ENCODE data around the gene SPIRE2. TPM values are rescaled to one million over a fixed set of nuclear protein-coding genes. Genes with fewer than 3 reads are reported as not detected.
"Not testable (repeated sequence)": the region's sequence is repeated elsewhere in the genome, so short reads cannot be mapped to it uniquely, and the experiment has no call there.

SPIRE2 gene
- total RNA-seq, 1 donor from 2014 or later: 0.20 TPM

GRCh38 chr16:89836484-89836883, 8.2 kb downstream of the SPIRE2 start:
- DNase-seq (ENCODE audit: low read depth, low spot score): not testable (repeated sequence)

DNA sequence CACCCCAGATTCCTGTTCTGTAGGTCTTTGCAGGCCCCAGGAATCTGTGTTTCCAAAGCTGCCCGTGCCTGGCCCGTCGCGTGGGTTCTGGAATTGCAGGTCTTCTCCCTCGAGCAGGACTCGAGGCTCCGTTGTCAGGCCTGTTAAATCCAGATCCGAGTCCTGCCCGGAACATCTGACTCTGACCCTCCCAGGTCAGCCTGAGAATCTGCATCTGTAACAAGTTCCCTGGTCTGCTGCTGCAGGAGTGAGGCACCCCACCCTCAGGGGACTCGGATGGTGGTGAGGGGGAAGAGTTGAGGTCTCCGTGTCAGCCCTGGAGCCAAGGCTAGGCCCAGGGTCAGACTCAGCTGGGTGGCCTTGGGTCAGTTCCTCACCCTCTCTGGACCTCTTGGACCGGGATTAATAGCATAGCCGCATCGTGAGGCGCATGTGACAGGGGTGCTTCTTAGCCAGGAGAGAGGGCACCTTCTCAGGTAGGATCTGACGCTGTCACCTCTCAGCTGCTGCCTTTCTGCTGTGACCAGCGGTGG, 8.8 kb downstream of the SPIRE2 start:
- DNase-seq (ENCODE audit: low read depth, low spot score): no peak

GRCh38 chr16:89841275-89841674, 13.0 kb downstream of the SPIRE2 start:
- DNase-seq (ENCODE audit: low read depth, low spot score): no peak

DNA sequence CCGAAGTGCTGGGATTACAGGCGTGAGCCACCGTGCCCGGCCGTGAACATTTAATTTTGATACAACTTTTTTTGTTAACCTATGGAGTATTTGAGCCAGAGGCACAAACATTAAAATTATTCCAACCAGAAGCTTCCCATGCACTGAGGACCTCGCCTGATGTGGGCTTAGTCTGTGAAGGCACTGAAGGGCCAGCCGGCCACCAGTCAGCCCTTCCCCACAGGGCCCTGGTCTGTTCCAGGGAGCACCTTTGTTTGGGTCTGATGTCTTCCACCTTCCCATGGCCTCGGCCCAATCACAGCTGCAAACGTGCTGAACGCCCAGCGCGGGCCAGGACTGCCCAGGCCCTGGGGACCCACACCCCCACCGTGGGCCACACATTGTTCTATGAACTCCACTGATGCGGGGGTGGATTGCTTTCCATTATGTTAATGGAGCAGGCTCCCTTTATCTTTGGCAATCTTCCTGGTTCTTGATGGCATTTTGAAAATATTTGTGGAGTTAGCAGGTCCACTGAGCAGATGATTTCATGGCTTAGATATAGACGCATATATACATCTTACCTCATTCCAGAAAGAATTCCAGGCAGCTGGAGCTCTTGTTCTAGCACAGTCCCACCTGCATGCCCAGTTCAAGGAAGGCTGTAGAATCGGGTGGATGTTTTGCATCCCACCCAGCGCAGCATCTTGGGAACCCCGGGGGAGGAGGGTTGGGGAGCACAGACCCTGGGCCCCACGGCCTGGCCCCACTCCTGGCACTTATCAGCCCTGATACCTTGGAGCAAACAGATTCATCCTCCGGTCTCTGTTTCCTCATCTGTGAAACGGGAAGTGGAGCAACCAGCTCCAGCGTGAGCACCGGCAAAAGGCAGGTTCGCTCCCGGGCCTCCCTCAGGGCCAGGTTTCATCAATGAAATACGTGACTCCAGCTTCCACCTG, 14.5 kb downstream of the SPIRE2 start:
- DNase-seq (ENCODE audit: low read depth, low spot score): no peak

DNA sequence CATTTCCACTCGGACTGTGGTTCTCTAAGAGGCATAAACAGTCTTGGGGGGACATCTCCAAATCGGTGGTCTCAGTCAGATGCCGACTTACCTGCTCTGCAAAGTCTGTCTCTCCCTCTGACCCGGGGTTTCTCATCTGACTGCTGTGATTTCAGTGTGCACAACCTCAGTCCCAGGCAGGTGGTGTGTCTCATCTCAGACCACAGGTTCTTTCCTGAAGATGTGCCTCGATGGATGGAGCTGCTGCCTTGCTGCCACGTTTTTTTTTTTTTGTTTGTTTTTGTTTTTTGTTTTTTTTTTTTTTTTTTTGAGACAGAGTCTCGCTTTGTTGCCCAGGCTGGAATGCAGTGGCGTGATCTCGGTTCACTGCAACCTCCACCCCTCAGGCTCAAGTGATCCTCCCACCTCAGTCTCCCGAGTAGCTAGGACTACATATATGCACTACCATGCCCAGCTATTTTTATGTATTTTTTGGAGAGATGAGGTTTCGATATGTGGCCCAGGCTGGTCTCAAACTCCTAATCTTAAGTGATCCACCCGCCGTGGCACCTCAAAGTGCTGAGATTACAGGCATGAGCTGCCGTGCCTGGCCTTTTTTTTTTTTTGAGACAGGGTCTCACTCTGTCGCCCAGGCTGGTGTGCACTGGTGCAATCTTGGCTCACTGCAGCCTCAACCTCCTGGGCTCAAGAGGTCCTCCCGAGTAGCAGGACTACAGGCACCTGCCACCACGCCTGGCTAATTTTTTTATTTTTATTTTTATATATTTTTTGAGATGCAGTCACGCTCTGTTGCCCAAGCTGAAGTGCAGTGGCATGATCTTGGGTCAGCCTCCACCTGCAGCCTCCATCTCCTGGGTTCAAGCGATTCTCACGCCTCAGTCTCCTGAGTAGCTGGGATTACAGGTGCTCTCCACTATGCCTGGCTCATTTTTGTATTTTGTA, 15.4 kb downstream of the SPIRE2 start:
- DNase-seq (ENCODE audit: low read depth, low spot score): no peak

DNA sequence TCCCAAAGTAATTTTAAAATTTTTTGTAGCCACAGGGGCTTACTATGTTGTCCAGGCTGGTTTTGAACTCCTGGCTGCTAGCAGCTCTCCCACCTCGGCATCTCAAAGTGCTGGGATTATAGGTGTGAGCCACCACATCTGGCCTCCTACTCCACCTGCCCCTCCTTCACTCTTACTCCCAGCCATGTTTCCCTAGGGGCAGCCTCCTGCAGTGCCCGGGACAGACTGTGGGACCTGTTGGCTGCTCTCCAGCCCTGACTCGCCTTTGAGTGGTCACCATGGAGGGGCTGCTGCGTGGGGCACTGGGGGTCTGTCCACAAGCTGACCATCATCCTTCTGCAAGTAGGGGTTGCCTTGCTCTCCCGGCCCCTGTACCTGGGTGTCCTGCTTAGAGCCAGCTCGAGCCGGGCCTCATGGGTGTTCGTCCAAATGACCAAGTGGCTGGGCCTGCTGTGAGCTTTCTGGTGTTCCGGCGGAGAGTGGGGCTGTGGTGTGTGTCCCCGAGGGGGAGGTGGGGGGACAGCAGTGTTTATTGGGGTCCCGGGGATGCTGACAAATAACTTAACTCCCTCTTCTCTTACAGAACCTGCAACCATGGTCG, 16.6 kb downstream of the SPIRE2 start:
- DNase-seq (ENCODE audit: low read depth, low spot score): no peak

GRCh38 chr16:89845417-89845816, 17.1 kb downstream of the SPIRE2 start:
- DNase-seq (ENCODE audit: low read depth, low spot score): no peak

DNA sequence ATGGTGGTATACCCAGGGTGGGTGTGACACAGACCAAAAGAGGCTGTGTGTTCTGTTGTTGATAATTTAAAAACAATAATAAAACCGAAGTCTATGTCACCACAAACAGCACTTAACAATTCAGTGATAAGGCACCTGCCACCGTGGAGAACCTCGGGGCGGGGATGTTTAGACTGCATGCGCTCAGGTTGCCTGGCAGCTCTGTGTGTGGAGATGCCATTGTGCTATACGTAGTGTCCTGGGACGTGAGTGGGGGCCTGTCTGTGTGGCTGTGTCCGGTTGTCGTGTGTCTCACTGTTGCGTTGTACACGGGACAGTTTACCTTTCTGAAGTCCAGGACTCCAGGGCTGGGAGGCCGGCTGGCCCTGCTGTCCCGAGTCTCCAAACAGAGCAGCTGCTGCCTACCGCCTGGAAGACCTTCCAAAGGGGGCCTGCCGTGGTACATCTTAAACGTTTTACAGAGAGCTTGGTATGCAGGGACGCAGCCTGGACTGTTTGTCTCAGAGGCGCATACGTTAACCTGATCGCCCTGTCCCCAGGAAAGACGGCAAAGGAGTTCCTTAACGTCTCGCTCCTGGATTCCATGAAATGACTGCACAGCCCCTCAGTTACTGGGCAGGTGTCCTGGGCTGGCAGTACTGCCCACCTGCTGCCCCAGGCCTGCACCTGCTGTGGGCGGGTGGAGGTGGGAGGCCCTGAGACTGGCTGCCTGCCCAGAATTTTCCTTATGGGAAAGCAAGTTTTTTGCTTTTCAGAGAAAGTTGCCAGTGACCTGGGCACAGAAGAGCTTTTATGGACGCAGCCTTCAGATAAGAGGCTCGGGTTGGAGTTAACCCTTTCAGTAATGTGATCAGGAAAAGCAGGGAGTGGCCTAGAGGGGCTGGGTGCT, 19.0 kb downstream of the SPIRE2 start:
- DNase-seq (ENCODE audit: low read depth, low spot score): no peak

DNA sequence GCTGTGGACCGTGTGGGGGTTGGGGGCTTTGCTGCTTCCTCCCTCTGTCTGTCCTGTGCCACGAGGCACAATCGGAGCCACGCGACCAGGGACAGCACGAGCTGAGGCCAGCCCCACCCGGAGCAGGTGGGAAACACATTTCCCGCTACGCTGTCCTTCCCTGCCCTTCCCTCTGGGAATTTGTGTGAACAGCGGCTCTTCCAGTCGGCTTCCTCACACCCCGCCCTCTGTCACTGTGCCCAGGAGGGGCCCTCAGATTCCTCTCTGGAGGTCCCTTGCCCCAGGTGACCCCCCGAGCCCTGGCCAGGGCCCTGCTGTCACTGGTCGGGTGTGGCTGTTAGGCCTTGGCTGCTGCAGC, 19.6 kb downstream of the SPIRE2 start:
- DNase-seq (ENCODE audit: low read depth, low spot score): no peak

DNA sequence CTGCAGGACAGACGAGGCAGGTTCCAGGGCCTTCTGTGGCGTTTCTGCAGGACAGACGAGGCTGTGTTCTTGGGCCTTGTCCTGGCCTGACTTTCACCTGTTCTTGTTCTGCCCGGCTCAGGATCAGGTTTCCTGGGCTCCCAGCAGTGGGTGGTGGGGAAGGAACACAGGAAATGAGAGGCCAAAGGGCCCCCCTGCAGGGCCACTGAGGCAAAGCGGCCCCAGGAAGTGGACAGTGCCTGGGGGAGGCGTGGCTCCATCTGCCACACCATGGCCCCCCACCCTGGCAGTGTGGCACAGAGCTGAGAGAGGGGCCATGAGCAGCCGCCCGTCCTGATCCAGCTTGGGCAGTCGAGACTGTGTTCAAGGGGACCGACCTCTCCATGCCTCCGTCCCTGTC, 20.7 kb downstream of the SPIRE2 start:
- no peak for DNase-seq (ENCODE audit: low read depth, low spot score)

DNA sequence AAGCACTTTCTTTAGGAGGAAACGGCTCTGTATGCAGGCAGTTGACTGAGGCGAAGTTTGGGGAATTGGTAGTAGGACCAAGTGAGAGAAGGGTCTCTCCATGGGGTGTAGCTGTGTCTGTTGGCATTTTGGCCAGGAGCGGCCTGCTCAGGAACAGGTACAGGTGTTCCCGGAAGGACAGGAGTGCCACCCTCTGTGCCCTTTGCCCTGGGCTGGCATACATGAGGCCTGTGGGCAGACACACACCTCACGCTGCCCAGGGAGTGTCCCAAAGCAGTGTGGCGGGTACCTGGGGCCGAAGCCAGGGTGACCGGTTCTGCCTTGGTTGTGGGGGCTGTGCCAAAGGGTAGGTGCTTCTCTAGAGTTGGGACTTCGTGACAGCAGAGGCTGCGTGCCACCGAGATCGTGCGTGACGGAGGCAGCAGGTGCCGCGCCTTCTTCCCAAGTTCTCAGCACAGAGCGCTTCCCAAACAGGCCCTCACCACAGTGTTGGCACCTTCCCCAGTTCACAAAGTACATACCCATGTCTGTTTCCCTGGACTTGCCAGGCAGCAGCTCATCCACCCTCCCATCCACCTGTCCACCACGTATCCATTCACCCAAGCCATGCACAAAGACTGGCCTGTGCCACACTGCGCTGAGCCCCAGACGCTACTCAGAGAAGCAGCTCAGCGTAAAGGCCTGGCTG, 25.2 kb downstream of the SPIRE2 start:
- no peak for DNase-seq (ENCODE audit: low read depth, low spot score)

- no peak for DNase-seq (ENCODE audit: low read depth, low spot score)
These were observed 27.1 kb downstream of the SPIRE2 start for GRCh38 chr16:89855301-89855945.

GRCh38 chr16:89855986-89856385, 27.7 kb downstream of the SPIRE2 start:
- no peak for DNase-seq (ENCODE audit: low read depth, low spot score)

DNA sequence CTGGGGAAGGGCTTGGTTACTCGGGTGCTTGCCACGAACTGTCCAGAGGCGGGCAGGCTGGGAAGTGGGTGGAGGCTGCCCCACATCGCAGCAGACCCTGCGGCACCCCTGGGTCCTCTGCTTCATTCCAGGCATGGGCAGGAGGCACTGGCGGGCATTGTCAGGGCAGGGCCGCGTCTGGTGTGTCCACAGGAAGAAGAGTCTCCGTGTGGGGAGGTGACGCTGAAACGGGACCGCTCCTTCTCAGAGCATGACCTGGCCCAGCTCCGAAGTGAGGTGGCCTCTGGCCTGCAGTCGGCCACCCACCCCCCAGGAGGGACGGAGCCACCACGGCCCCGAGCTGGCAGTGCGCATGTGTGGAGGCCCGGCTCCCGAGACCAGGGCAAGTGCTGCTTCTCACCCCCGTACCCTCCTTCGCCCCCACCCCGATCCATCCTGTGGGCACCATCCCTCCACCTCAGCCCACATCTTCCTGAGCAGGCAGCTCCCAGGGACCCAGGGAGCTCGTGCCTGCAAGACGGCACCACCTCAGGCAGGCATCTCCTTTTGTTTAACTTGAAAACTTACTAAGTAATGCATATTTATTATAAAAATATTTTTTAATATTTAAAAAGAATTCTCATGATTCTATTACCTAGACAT, 30.8 kb downstream of the SPIRE2 start:
- no peak for DNase-seq (ENCODE audit: low read depth, low spot score)

GRCh38 chr16:89859615-89860007, 31.3 kb downstream of the SPIRE2 start:
- no peak for DNase-seq (ENCODE audit: low read depth, low spot score)

DNA sequence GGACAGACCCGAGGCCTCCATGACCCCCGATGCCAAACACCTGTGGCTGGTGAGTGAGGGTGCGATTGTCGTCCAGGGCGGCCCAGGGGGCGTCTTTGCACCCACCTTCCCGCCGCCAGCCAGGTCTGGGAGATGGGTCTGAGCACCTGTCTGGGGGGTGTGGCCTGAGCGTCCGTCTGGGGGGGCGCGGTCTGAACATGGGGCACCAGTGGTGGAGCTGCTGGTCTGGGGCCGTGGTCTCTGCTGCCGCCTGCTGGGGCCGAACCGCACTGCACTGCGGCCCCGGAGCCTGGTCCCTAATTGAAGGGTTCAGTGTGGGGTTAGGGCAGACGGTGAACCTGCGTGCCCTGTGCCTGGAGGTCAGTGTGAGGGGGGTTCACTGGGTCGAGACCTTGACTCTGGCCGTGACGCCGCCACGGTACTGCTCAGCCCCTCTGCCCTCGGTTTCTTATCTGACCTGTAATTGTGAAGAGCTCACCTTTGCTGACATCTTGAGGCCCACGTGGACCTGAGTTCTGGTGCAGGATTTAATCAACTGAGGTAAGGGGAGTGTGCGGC, 32.6 kb downstream of the SPIRE2 start:
- no peak for DNase-seq (ENCODE audit: low read depth, low spot score)

GRCh38 chr16:89861648-89862047, 33.4 kb downstream of the SPIRE2 start:
- no peak for DNase-seq (ENCODE audit: low read depth, low spot score)

DNA sequence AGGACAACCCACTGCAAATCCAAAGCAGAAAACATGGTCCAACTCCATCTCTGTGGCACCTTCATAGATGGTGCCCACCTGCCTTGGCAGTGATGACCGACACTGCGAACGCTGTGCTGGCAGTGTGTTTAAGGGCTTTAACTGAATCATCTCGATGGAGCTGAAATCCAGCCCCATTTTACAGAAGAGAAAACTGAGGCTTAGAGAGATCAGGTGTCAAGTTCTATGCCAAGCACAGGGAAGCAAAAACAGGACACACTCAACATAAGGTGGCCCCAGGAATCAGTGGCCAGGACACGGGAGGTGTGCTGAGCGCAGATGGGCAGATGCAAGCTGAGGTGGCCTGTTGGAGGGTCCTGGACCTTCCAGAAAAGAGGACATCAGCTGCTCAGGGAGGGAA, 34.5 kb downstream of the SPIRE2 start:
- no peak for DNase-seq (ENCODE audit: low read depth, low spot score)

Measured in pulmonary artery endothelial cell (primary cell).